Measurements from ENCODE around the gene CIT.

Gene CIT

DNA sequence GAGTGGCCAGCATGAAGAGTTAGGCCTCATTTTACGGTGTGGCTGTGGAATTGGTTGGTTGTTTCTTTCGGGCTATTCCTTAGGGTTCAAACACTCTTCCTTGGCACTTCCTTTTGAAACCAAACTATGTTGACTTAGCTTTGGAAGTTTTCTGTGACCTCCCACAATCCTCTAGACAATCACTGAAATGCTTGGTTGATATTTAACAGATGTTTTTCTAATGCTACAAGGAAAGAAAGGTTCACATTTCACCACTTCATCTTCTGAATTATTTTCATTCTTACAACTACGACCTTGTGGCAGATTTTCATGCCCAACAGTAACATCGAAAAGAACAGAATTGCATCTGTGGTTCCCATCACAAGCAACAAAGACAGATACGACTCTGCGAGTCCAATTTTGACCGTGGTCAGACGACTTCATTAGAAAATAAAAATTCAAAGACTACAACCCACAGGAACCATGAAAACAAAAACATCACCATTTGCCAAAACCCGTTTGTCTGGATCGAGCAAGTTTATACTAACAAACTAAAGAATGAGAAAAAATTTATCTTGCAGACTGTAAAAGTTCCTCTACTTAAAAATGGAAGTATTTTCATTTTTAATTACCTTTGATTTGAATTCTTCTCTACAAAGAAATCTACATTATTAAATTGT is 192.3 kb downstream of the CIT start:
- TF ChIP-seq, protein P1, sequence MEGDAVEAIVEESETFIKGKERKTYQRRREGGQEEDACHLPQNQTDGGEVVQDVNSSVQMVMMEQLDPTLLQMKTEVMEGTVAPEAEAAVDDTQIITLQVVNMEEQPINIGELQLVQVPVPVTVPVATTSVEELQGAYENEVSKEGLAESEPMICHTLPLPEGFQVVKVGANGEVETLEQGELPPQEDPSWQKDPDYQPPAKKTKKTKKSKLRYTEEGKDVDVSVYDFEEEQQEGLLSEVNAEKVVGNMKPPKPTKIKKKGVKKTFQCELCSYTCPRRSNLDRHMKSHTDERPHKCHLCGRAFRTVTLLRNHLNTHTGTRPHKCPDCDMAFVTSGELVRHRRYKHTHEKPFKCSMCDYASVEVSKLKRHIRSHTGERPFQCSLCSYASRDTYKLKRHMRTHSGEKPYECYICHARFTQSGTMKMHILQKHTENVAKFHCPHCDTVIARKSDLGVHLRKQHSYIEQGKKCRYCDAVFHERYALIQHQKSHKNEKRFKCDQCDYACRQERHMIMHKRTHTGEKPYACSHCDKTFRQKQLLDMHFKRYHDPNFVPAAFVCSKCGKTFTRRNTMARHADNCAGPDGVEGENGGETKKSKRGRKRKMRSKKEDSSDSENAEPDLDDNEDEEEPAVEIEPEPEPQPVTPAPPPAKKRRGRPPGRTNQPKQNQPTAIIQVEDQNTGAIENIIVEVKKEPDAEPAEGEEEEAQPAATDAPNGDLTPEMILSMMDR (IDR thresholded peaks at IDR 0.05; ENCODE audit: low read depth, low read length, missing control alignments) = no peak
- no peak for DNase-seq (ENCODE audit: low read depth)

DNA sequence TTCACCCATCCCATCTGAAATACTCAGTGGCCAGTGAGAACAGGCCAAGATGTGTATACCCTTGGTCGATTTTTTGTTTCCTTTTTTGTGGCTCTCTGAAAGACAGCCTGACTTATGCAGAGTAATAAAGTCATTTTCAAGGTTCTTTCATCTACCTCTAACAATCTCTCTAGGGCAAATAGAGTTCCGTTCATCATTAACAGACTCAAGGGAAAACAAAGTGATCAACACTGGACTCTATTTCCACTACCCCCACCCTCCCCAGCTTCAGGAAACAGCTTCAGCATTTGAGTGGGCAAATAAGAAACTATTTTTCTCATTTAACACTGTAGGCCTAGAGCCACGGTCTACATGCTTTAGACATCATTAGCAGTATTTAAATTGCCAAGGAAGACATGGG is 193.3 kb downstream of the CIT start:
- TF ChIP-seq, protein P1 (IDR thresholded peaks at IDR 0.05; ENCODE audit: low read depth, low read length, missing control alignments) = no peak
- no peak overlapping the region for H3K4me3 ChIP-seq (ENCODE audit: low read depth, low read length)
- no peak for DNase-seq (ENCODE audit: low read depth)

More for the DNA sequence above, 192.3 kb downstream of the CIT start:
- H3K4me3 ChIP-seq (ENCODE audit: low read depth, low read length) = no peak overlapping the region

DNA sequence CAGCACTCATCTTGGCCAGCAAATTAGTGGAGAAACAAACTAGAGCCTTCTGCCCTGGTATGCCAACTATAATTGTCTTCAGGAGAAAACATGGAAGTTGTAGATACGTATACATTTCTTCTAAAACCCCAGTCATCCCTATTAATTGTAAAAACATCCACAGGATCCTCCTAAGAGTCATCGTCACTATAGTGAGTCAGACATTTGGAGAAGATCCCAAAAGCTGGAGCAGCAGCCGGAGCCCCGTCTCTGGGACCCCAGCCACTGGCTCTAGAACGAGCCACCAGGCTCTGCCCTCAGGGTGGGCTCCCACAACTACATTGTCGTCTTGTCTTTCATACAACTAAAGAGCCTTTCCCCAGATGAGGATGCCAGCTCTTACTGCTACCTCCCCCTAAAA is 193.7 kb downstream of the CIT start:
- TF ChIP-seq, protein P1 (IDR thresholded peaks at IDR 0.05; ENCODE audit: low read depth, low read length, missing control alignments) = no peak
- DNase-seq (ENCODE audit: low read depth) = no peak
- no peak overlapping the region for H3K4me3 ChIP-seq (ENCODE audit: low read depth, low read length)

DNA sequence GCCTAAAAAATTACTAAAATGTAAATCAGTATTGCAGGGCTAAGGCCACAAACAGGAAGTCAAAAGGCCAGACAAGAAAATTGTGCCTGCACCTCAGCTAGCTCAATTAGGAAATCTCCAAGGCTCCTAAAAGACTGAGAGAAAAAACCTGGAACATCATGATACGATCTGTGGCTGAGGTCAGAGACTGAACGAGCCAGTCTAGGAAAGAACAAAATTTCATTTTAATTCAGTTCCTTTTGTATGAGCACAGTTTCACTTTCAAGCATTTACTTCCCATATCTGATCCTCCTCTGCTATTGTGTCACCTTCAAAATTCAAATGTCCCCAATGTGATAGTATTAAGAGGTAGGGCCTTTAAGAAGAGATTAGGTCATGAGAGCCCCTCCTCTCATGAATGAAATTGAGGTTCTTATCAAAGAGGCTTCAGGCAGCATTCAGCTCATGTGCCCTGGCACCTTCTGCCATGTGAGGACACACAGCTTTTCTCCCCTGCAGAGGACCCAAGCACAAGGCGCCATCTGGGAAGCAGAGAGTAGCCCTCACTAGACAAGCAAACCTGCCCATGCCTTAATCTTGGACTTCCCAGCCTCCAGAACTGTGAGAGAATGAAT is 194.4 kb downstream of the CIT start:
- TF ChIP-seq, protein P1 (IDR thresholded peaks at IDR 0.05; ENCODE audit: low read depth, low read length, missing control alignments) = no peak
- DNase-seq (ENCODE audit: low read depth) = no peak
- H3K4me3 ChIP-seq (ENCODE audit: low read depth, low read length) = no peak overlapping the region

DNA sequence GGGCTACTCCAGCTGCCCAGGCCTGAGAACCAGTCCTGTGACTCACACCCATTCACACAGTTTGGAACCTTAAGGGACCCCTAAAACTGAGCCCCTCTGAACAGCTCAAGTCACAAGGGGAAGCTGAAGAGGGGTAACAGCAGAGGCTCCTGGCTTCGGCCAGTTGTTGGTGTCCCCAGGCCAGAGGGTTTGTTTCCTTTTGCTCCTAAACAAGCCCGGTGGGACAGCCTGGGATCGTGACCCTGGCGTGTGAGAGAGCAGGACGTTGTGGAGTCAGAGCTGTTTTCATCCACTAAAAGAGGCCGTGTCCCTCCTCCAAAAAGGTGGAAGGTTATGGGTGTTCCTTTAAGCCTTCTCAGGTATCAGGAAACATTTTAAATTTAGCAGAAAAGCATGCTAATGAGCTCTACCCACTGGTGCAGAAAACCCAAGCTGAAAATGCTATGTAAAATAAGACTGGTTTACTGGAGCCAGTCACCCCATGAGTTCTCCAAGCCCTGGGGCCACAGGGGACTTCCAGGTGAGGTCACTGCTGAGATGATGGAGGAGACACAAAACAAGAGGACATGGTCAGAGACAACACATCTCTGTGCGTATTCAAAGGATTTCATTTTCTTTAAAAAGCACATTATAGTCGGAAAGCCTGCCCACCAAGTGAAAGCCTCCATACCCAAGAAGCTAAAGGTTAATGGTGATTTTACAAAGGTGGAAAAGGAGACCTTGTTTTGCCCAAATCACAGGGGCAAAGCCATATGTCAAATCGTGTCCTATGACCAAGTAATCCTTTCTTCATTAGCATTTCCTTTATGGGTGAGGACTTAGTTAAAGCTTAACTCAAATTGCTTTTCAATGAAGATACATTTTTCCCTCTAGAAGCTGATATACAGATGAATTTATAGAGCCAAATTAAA is 195.1 kb downstream of the CIT start:
- H3K4me3 ChIP-seq (ENCODE audit: low read depth, low read length) = no peak overlapping the region
- peak; percentile 24 for DNase-seq (ENCODE audit: low read depth)
- TF ChIP-seq, protein P1 (IDR thresholded peaks at IDR 0.05; ENCODE audit: low read depth, low read length, missing control alignments) = no peak

DNA sequence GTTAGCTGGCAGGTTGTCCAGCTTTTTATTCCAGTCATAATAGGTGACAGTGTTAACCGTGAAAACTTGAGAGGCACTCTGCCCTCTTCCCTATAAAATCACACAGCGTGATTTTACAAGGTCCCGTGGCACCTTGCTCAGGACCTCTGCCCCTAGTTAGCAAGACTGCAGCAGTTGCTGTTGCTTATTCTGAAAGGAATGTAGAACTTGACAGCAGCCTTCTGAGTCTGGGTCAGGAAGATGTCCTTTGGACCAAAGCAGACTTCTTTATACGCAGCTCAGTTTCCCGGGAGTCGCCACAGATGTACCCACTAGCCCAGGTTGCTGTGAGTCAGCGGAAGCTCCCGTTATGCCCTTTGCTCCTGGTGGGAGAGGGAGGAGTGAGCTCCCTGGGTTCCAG is 196.0 kb downstream of the CIT start:
- no peak overlapping the region for H3K4me3 ChIP-seq (ENCODE audit: low read depth, low read length)
- DNase-seq (ENCODE audit: low read depth) = no peak
- TF ChIP-seq, protein P1 (IDR thresholded peaks at IDR 0.05; ENCODE audit: low read depth, low read length, missing control alignments) = no peak
